ENCODE measurements around the gene EPHB1. TPM values are rescaled to one million over a fixed set of nuclear protein-coding genes. Genes with fewer than 3 reads are reported as not detected.

The EPHB1 gene
- total RNA-seq, 1 experiment from 2014 or later, result 7.0 TPM

DNA sequence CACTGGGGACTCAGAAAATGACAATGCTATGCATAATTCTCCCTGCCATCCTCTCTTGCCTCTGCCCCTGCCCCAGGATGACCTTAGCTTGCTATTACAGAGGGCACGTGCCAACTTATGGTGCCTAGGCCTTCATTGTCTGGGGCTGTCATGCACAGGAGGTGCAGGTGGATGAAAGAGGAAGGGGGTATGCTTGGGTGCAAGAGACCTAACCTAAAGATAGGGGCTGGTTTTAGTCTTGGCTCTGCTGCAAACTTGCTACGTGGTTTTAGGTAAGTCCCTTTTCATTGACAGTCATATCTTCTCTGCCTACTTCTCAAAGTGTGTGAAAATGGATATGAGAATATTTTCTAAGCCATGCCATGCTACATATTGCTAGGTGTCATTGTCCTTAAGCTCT, 161.3 kb downstream of the EPHB1 start:
- no peak overlapping the region for H3K4me3 Mint-ChIP-seq
- DNase-seq (ENCODE audit: low spot score) (no peak), ATAC-seq (no peak)
- peaks cover 11% of the 10 kb centered on the region for H3K36me3 Mint-ChIP-seq
- TF ChIP-seq CBFB (CRISPR knock-in tag; IDR thresholded peaks at IDR 0.05; ENCODE audit: low read depth), result no peak
- no peak for TF ChIP-seq TP53 (CRISPR knock-in tag; IDR thresholded peaks at IDR 0.05)
- no peak for TF ChIP-seq ZNF121 (CRISPR knock-in tag; IDR thresholded peaks at IDR 0.05)
- TF ChIP-seq TCF7 (CRISPR knock-in tag; IDR thresholded peaks at IDR 0.05; ENCODE audit: low read depth), result no peak
- no peak for TF ChIP-seq ELF4 (CRISPR knock-in tag; IDR thresholded peaks at IDR 0.05; ENCODE audit: low read depth)
- no peak for TF ChIP-seq EMX1 (CRISPR knock-in tag; IDR thresholded peaks at IDR 0.05)
- no peak for TF ChIP-seq FOXJ3 (CRISPR knock-in tag; IDR thresholded peaks at IDR 0.05; ENCODE audit: borderline replicate concordance)
- no peak for TF ChIP-seq ZNF138 (CRISPR knock-in tag; conservative IDR thresholded peaks at IDR 0.05)
- no peak for TF ChIP-seq RELA (CRISPR knock-in tag; IDR thresholded peaks at IDR 0.05; ENCODE audit: borderline replicate concordance)
- no peak for TF ChIP-seq ZNF263 (CRISPR knock-in tag; IDR thresholded peaks at IDR 0.05; ENCODE audit: low read depth)
- TF ChIP-seq MYBL2 (CRISPR knock-in tag; IDR thresholded peaks at IDR 0.05), result no peak
- no peak for TF ChIP-seq KAT7 (CRISPR knock-in tag; IDR thresholded peaks at IDR 0.05; ENCODE audit: borderline replicate concordance)
- no peak for TF ChIP-seq IRF2 (CRISPR knock-in tag; IDR thresholded peaks at IDR 0.05; ENCODE audit: borderline replicate concordance, low read depth)
- TF ChIP-seq ZNF396 (CRISPR knock-in tag; IDR thresholded peaks at IDR 0.05; ENCODE audit: borderline replicate concordance), result no peak
- TF ChIP-seq, protein P1, sequence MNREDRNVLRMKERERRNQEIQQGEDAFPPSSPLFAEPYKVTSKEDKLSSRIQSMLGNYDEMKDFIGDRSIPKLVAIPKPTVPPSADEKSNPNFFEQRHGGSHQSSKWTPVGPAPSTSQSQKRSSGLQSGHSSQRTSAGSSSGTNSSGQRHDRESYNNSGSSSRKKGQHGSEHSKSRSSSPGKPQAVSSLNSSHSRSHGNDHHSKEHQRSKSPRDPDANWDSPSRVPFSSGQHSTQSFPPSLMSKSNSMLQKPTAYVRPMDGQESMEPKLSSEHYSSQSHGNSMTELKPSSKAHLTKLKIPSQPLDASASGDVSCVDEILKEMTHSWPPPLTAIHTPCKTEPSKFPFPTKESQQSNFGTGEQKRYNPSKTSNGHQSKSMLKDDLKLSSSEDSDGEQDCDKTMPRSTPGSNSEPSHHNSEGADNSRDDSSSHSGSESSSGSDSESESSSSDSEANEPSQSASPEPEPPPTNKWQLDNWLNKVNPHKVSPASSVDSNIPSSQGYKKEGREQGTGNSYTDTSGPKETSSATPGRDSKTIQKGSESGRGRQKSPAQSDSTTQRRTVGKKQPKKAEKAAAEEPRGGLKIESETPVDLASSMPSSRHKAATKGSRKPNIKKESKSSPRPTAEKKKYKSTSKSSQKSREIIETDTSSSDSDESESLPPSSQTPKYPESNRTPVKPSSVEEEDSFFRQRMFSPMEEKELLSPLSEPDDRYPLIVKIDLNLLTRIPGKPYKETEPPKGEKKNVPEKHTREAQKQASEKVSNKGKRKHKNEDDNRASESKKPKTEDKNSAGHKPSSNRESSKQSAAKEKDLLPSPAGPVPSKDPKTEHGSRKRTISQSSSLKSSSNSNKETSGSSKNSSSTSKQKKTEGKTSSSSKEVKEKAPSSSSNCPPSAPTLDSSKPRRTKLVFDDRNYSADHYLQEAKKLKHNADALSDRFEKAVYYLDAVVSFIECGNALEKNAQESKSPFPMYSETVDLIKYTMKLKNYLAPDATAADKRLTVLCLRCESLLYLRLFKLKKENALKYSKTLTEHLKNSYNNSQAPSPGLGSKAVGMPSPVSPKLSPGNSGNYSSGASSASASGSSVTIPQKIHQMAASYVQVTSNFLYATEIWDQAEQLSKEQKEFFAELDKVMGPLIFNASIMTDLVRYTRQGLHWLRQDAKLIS (CRISPR knock-in tag; IDR thresholded peaks at IDR 0.05; ENCODE audit: borderline replicate concordance), result no peak
- ChIA-PET CTCF (no interaction called here), POLR2A (no interaction called here)
- no peak overlapping the region for H3K27ac Mint-ChIP-seq
- no peaks in the 10 kb centered on the region for H3K27me3 Mint-ChIP-seq (ENCODE audit: low read depth)
- H3K9me3 Mint-ChIP-seq, result peaks cover 13% of the 10 kb centered on the region
- H3K4me1 Mint-ChIP-seq, result no peaks in the 10 kb centered on the region

DNA sequence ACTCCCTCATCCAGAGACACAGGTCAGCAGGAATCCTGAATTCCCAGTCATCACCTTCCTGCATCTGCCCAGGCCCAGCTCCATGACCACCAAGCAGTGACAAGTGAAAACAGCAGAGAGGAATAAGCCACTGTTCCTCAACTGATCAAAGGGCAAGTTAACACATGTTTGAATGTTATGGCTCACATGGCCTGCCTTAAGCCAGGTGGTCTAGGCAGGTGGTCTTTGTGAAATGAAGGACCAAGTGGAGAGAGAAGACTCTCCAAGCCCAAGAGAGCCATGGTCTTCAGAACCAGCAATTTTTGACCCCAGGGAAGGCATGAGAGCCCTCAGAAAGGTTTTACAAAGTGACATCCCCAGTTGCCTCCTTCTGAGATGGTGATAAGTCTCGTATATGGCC, 161.8 kb downstream of the EPHB1 start:
- ChIA-PET POLR2A (no interaction called here), CTCF (no interaction called here)
- no peak overlapping the region for H3K27ac Mint-ChIP-seq
- H3K36me3 Mint-ChIP-seq, result peaks cover 6% of the 10 kb centered on the region; the same call in 1 of the 2 replicates
- DNase-seq (ENCODE audit: low spot score), result no peak
- H3K9me3 Mint-ChIP-seq, result peaks cover 8% of the 10 kb centered on the region
- H3K4me1 Mint-ChIP-seq, result no peaks in the 10 kb centered on the region
- no peaks in the 10 kb centered on the region for H3K27me3 Mint-ChIP-seq (ENCODE audit: low read depth)
- no peak overlapping the region for H3K4me3 Mint-ChIP-seq
- ATAC-seq, result no peak
- TF ChIP-seq, protein P2, sequence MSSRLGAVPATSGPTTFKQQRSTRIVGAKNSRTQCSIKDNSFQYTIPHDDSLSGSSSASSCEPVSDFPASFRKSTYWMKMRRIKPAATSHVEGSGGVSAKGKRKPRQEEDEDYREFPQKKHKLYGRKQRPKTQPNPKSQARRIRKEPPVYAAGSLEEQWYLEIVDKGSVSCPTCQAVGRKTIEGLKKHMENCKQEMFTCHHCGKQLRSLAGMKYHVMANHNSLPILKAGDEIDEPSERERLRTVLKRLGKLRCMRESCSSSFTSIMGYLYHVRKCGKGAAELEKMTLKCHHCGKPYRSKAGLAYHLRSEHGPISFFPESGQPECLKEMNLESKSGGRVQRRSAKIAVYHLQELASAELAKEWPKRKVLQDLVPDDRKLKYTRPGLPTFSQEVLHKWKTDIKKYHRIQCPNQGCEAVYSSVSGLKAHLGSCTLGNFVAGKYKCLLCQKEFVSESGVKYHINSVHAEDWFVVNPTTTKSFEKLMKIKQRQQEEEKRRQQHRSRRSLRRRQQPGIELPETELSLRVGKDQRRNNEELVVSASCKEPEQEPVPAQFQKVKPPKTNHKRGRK (CRISPR knock-in tag; IDR thresholded peaks at IDR 0.05; ENCODE audit: borderline replicate concordance), result no peak
- no peak for TF ChIP-seq SP1 (CRISPR knock-in tag; conservative IDR thresholded peaks at IDR 0.05)
- TF ChIP-seq, protein P3, sequence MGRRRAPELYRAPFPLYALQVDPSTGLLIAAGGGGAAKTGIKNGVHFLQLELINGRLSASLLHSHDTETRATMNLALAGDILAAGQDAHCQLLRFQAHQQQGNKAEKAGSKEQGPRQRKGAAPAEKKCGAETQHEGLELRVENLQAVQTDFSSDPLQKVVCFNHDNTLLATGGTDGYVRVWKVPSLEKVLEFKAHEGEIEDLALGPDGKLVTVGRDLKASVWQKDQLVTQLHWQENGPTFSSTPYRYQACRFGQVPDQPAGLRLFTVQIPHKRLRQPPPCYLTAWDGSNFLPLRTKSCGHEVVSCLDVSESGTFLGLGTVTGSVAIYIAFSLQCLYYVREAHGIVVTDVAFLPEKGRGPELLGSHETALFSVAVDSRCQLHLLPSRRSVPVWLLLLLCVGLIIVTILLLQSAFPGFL (CRISPR knock-in tag; IDR thresholded peaks at IDR 0.05; ENCODE audit: borderline replicate concordance), result no peak
- no peak for TF ChIP-seq ZBTB21 (CRISPR knock-in tag; IDR thresholded peaks at IDR 0.05; ENCODE audit: borderline replicate concordance)
- no peak for TF ChIP-seq MYBL2 (CRISPR knock-in tag; IDR thresholded peaks at IDR 0.05)
- TF ChIP-seq HMGA2 (CRISPR knock-in tag; IDR thresholded peaks at IDR 0.05), result no peak
- TF ChIP-seq, protein P4, sequence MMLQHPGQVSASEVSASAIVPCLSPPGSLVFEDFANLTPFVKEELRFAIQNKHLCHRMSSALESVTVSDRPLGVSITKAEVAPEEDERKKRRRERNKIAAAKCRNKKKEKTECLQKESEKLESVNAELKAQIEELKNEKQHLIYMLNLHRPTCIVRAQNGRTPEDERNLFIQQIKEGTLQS (CRISPR knock-in tag; conservative IDR thresholded peaks at IDR 0.05), result no peak
- TF ChIP-seq, protein P5, sequence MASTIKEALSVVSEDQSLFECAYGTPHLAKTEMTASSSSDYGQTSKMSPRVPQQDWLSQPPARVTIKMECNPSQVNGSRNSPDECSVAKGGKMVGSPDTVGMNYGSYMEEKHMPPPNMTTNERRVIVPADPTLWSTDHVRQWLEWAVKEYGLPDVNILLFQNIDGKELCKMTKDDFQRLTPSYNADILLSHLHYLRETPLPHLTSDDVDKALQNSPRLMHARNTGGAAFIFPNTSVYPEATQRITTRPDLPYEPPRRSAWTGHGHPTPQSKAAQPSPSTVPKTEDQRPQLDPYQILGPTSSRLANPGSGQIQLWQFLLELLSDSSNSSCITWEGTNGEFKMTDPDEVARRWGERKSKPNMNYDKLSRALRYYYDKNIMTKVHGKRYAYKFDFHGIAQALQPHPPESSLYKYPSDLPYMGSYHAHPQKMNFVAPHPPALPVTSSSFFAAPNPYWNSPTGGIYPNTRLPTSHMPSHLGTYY (CRISPR knock-in tag; IDR thresholded peaks at IDR 0.05), result no peak
- no peak for TF ChIP-seq NFE2L1 (CRISPR knock-in tag; IDR thresholded peaks at IDR 0.05)
- TF ChIP-seq, protein P6, sequence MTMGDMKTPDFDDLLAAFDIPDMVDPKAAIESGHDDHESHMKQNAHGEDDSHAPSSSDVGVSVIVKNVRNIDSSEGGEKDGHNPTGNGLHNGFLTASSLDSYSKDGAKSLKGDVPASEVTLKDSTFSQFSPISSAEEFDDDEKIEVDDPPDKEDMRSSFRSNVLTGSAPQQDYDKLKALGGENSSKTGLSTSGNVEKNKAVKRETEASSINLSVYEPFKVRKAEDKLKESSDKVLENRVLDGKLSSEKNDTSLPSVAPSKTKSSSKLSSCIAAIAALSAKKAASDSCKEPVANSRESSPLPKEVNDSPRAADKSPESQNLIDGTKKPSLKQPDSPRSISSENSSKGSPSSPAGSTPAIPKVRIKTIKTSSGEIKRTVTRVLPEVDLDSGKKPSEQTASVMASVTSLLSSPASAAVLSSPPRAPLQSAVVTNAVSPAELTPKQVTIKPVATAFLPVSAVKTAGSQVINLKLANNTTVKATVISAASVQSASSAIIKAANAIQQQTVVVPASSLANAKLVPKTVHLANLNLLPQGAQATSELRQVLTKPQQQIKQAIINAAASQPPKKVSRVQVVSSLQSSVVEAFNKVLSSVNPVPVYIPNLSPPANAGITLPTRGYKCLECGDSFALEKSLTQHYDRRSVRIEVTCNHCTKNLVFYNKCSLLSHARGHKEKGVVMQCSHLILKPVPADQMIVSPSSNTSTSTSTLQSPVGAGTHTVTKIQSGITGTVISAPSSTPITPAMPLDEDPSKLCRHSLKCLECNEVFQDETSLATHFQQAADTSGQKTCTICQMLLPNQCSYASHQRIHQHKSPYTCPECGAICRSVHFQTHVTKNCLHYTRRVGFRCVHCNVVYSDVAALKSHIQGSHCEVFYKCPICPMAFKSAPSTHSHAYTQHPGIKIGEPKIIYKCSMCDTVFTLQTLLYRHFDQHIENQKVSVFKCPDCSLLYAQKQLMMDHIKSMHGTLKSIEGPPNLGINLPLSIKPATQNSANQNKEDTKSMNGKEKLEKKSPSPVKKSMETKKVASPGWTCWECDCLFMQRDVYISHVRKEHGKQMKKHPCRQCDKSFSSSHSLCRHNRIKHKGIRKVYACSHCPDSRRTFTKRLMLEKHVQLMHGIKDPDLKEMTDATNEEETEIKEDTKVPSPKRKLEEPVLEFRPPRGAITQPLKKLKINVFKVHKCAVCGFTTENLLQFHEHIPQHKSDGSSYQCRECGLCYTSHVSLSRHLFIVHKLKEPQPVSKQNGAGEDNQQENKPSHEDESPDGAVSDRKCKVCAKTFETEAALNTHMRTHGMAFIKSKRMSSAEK (CRISPR knock-in tag; IDR thresholded peaks at IDR 0.05; ENCODE audit: borderline replicate concordance), result no peak
- no peak for TF ChIP-seq IRF2 (CRISPR knock-in tag; IDR thresholded peaks at IDR 0.05; ENCODE audit: borderline replicate concordance, low read depth)
